ENCODE measurements around the gene SPINT2.

DNA sequence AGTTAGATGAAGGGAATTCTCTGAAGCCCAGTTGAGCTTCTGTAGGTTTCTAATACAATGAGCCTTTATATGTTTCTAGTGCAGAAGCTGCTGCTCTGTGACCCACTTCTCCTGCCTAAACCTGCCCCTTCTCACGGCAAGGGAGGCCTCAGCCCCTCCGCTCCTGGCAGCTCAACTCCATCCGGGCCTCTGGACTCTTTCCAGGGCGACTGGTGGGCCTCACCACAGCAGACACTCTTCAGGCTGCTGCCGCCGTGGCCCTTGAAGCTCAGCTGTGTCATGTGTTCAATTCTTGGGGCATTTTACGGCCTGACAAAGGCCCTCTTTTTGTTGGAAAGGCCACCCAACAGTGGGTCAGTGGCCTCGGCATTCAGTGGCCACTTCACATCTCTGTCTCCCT, 29.7 kb downstream of the SPINT2 start:
- TF ChIP-seq CTCF (optimal IDR thresholded peaks at IDR 0.05 in 1 of 3, IDR thresholded peaks at IDR 0.05 in 1 of 3, conservative IDR thresholded peaks at IDR 0.05 in 1 of 3; ENCODE audit: extremely low read depth in 1 of 3, insufficient read depth in 2 of 3, low read length in 3 of 3) (no peak), EZH2 (IDR thresholded peaks at IDR 0.05; ENCODE audit: low read length) (no peak)

All from keratinocyte (primary cell).